Upper lobe of left lung (tissue), 6 donors: ENCODE results near the gene SULT1B1. TPM values are rescaled to one million over a fixed set of nuclear protein-coding genes. Genes with fewer than 3 reads are reported as not detected.

Experiments used
- ATAC-seq, 2 donors: fragments of 200-7000 bp; cut with Tn5 transposase; one replicate each; pipeline ENCODE4 v1.9.1; 2022; ENCODE audit warnings: mild to moderate bottlenecking in 2 of 2, moderate library complexity in 2 of 2; ENCODE audit not compliant: low FRiP score in 2 of 2
- DNase-seq, 2 donors: peaks; one replicate each; pipeline ENCODE4 v3.0.0-alpha.2; 2019 to 2020
- H3K27ac ChIP-seq, 4 donors: fragments of 200-600 bp; sonication (generic); one replicate each; pipeline ENCODE4 v1.5.1; 2016 to 2019
- H3K27me3 ChIP-seq, 4 donors: fragments of 200-600 bp; sonication (generic); one replicate each; pipeline ENCODE4 v1.5.1; 2017 to 2019
- H3K36me3 ChIP-seq, 4 donors: fragments of 200-600 bp; sonication (generic); one replicate each; pipeline ENCODE4 v1.5.1; 2016 to 2019
- H3K4me1 ChIP-seq, 4 donors: fragments of 200-600 bp; sonication (generic); one replicate each; pipeline ENCODE4 v1.5.1; 2018 to 2019
- H3K4me3 ChIP-seq, 4 donors: fragments of 200-600 bp; sonication (generic); one replicate each; pipeline ENCODE4 v1.5.1; 2017 to 2019; ENCODE audit warnings: mild to moderate bottlenecking in 2 of 4, moderate library complexity in 1 of 4
- H3K9me3 ChIP-seq, 4 donors: fragments of 200-600 bp; sonication (generic); one replicate each; pipeline ENCODE4 v1.5.1; 2018 to 2019
- CTCF ChIP-seq, 6 experiments: fragments of 450-650 bp in 4 of 6; fragments of 200-600 bp in 2 of 6; sonication (generic) in 2 of 6; IDR thresholded peaks; one replicate each; pipeline ENCODE4 v1.5.1; 2016 to 2019; ENCODE audit warnings: antibody characterized with exemption in 6 of 6
- EP300 ChIP-seq, 4 donors: sonication (generic); formaldehyde crosslinking; IDR thresholded peaks; one replicate each; pipeline ENCODE4 v1.5.1; 2017; ENCODE audit warnings: antibody characterized with exemption in 4 of 4, control low read depth in 2 of 4
- POLR2A ChIP-seq, 4 donors: fragments of 450-650 bp; IDR thresholded peaks; one replicate each; pipeline ENCODE4 v1.5.1; 2016 to 2017; ENCODE audit warnings: antibody characterized with exemption in 4 of 4, mild to moderate bottlenecking in 2 of 4
- POLR2AphosphoS5 ChIP-seq, 2 donors: sonication (generic); formaldehyde crosslinking; IDR thresholded peaks; one replicate each; pipeline ENCODE4 v1.5.1; 2017; ENCODE audit warnings: antibody characterized with exemption in 2 of 2
- WGBS, 2 donors: methylation state at CpG; one replicate each; pipeline ENCODE4 v1.1.5; 2017 to 2018; 5-methylcytosine and 5-hydroxymethylcytosine counted together
- total RNA-seq, 6 donors: library from RNA; depleted of rRNA in 4 of 6; stranded (reverse); fragments of >200 nt in 4 of 6; gene quantifications; one replicate each; pipeline versions ENCODE4 v1.1.0 to v1.2.1, GENCODE V29; 2016 to 2021
- donor health status: DM: no; HTN: no; CAD: no; lungs with moderate emphysema.
- donor health status: DM: no; HTN: yes; CAD: no; lungs with severe emphysema.

The SULT1B1 gene
- total RNA-seq, 6 donors from 2014 or later: 2.1 to 12.9 (median 4.9) TPM

- Histone ChIP-seq H3K9me3 (no peaks in the 10 kb centered on the region), H3K27me3 (no peaks in the 10 kb centered on the region), H3K4me1 (peaks cover 0 to 5% (median 0%) of the 10 kb centered on the region in 4 donors), H3K27ac (peak overlapping the region in 1 of 4 donors; percentile 57), H3K36me3 (no peaks in the 10 kb centered on the region), H3K4me3 (no peak overlapping the region)
- DNase-seq: no peak
- no peak for ATAC-seq
- 60 to 76% methylated on average over 3 to 4 of the region's 4 CpGs for WGBS, 2 donors
- TF ChIP-seq POLR2A (IDR thresholded peaks at IDR 0.05) (no peak), EP300 (IDR thresholded peaks at IDR 0.05) (no peak), CTCF (IDR thresholded peaks at IDR 0.05) (no peak), POLR2AphosphoS5 (IDR thresholded peaks at IDR 0.05) (no peak)
Measured at GRCh38 chr4:69714086-69714485, 46.3 kb downstream of the SULT1B1 start.

- peak in 1 of 2 donors; percentile 38 for DNase-seq
- no peak overlapping the region for H3K4me3 ChIP-seq
- no peaks in the 10 kb centered on the region for H3K36me3 ChIP-seq
- no peaks in the 10 kb centered on the region for H3K27me3 ChIP-seq
- H3K27ac ChIP-seq: peak overlapping the region in 1 of 4 donors; percentile 57
- TF ChIP-seq POLR2AphosphoS5 (IDR thresholded peaks at IDR 0.05) (peak; percentile 62 to 82), CTCF (IDR thresholded peaks at IDR 0.05) (no peak), EP300 (IDR thresholded peaks at IDR 0.05) (peak in 1 of 4 donors; percentile 13), POLR2A (IDR thresholded peaks at IDR 0.05) (no peak)
- 74 to 78% methylated on average over 2 of the region's 2 CpGs for WGBS, 2 donors
- peak; percentile 65 to 67 for ATAC-seq
- H3K4me1 ChIP-seq: peaks cover 0 to 5% (median 0%) of the 10 kb centered on the region in 4 donors
- no peaks in the 10 kb centered on the region for H3K9me3 ChIP-seq
Measured at GRCh38 chr4:69713593-69713992, 46.8 kb downstream of the SULT1B1 start.

GRCh38 chr4:69710580-69710979, 49.8 kb downstream of the SULT1B1 start:
- WGBS, 2 donors: 85 to 88% methylated on average over 2 of the region's 2 CpGs

GRCh38 chr4:69708211-69708610, 52.2 kb downstream of the SULT1B1 start:
- Histone ChIP-seq H3K4me1 (no peaks in the 10 kb centered on the region), H3K27me3 (no peaks in the 10 kb centered on the region), H3K27ac (no peak overlapping the region), H3K4me3 (no peak overlapping the region), H3K9me3 (no peaks in the 10 kb centered on the region), H3K36me3 (no peaks in the 10 kb centered on the region)
- no peak for TF ChIP-seq EP300 (IDR thresholded peaks at IDR 0.05)
- TF ChIP-seq POLR2A (IDR thresholded peaks at IDR 0.05): no peak
- no peak for TF ChIP-seq POLR2AphosphoS5 (IDR thresholded peaks at IDR 0.05)
- no peak for TF ChIP-seq CTCF (IDR thresholded peaks at IDR 0.05)
- ATAC-seq (no peak), DNase-seq (no peak)
- 76 to 87% methylated on average over 1 of the region's 1 CpG for WGBS, 2 donors

More at GRCh38 chr4:69710580-69710979, 49.8 kb downstream of the SULT1B1 start:
- Histone ChIP-seq H3K4me3 (no peak overlapping the region), H3K27me3 (no peaks in the 10 kb centered on the region), H3K27ac (no peak overlapping the region), H3K9me3 (no peaks in the 10 kb centered on the region), H3K36me3 (no peaks in the 10 kb centered on the region), H3K4me1 (peaks cover 0 to 5% (median 0%) of the 10 kb centered on the region in 4 donors)
- no peak for DNase-seq
- TF ChIP-seq POLR2A (IDR thresholded peaks at IDR 0.05): no peak
- TF ChIP-seq POLR2AphosphoS5 (IDR thresholded peaks at IDR 0.05): no peak
- TF ChIP-seq CTCF (IDR thresholded peaks at IDR 0.05): no peak
- TF ChIP-seq EP300 (IDR thresholded peaks at IDR 0.05): no peak
- ATAC-seq: no peak

- ATAC-seq: no peak
- no peaks in the 10 kb centered on the region for H3K4me1 ChIP-seq
- DNase-seq: no peak
- TF ChIP-seq EP300 (IDR thresholded peaks at IDR 0.05) (no peak), POLR2AphosphoS5 (IDR thresholded peaks at IDR 0.05) (no peak), POLR2A (IDR thresholded peaks at IDR 0.05) (no peak), CTCF (IDR thresholded peaks at IDR 0.05) (no peak)
- H3K27ac ChIP-seq: no peak overlapping the region
- H3K4me3 ChIP-seq: no peak overlapping the region
- H3K27me3 ChIP-seq: no peaks in the 10 kb centered on the region
- H3K36me3 ChIP-seq: no peaks in the 10 kb centered on the region
- H3K9me3 ChIP-seq: no peaks in the 10 kb centered on the region
Measured at GRCh38 chr4:69707807-69708206, 52.6 kb downstream of the SULT1B1 start.
